HEK293 (cell line): ENCODE measurements around the gene SLC35E1.

ENCODE experiments used
- ZNF530 ChIP-seq: fragments of 450-650 bp; formaldehyde crosslinking; IDR thresholded peaks from 2 replicates; pipeline ENCODE4 v1.5.1; 2016; ENCODE audit warnings: low read depth, missing biosample characterization, missing genetic modification characterization
- ZNF658 ChIP-seq: fragments of 450-650 bp; formaldehyde crosslinking; IDR thresholded peaks from 2 replicates; pipeline ENCODE4; 2016; ENCODE audit warnings: missing biosample characterization, missing genetic modification characterization
- TF ChIP-seq, protein P1 (sequence below): fragments of 450-650 bp; formaldehyde crosslinking; IDR thresholded peaks from 2 replicates; pipeline ENCODE4 v1.5.1; 2016; ENCODE audit warnings: missing biosample characterization, missing genetic modification characterization
- TF ChIP-seq, protein P2 (sequence below): fragments of 450-650 bp; formaldehyde crosslinking; IDR thresholded peaks from 2 replicates; pipeline ENCODE4 v1.5.1; 2016; ENCODE audit warnings: missing biosample characterization, missing genetic modification characterization
- TF ChIP-seq, protein P3 (sequence below): fragments of 450-650 bp; formaldehyde crosslinking; conservative IDR thresholded peaks from 2 replicates; pipeline ENCODE4 v1.5.1; 2016; ENCODE audit warnings: low read depth, missing biosample characterization, missing genetic modification characterization
- TF ChIP-seq, protein P4 (sequence below): sonication (generic); formaldehyde crosslinking; IDR thresholded peaks from 2 replicates; pipeline ENCODE4 v1.8.1; 2022; ENCODE audit warnings: mild to moderate bottlenecking, moderate library complexity, missing genetic modification reagents

DNA sequence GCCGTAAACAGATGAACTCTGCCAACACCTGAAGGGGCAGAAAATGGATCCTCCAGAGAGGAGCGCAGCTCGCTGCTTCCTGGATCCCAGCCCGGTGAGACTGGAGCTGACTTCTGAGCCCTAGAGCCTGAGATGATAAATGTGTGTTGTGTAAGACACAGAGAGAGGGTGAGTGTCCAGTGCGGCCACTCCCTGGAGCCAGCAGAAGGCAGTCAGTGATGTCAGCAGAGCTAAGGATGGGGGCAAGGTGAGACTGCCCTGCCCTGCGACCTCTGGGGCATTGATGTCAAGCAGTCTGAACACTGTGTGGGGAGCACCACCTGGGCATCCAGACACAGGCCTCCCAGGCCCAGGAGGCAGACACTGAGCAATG, 9.7 kb upstream of the SLC35E1 start:
- TF ChIP-seq, protein P1, sequence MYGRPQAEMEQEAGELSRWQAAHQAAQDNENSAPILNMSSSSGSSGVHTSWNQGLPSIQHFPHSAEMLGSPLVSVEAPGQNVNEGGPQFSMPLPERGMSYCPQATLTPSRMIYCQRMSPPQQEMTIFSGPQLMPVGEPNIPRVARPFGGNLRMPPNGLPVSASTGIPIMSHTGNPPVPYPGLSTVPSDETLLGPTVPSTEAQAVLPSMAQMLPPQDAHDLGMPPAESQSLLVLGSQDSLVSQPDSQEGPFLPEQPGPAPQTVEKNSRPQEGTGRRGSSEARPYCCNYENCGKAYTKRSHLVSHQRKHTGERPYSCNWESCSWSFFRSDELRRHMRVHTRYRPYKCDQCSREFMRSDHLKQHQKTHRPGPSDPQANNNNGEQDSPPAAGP (tag by site-specific recombination) = no peak
- TF ChIP-seq, protein P2, sequence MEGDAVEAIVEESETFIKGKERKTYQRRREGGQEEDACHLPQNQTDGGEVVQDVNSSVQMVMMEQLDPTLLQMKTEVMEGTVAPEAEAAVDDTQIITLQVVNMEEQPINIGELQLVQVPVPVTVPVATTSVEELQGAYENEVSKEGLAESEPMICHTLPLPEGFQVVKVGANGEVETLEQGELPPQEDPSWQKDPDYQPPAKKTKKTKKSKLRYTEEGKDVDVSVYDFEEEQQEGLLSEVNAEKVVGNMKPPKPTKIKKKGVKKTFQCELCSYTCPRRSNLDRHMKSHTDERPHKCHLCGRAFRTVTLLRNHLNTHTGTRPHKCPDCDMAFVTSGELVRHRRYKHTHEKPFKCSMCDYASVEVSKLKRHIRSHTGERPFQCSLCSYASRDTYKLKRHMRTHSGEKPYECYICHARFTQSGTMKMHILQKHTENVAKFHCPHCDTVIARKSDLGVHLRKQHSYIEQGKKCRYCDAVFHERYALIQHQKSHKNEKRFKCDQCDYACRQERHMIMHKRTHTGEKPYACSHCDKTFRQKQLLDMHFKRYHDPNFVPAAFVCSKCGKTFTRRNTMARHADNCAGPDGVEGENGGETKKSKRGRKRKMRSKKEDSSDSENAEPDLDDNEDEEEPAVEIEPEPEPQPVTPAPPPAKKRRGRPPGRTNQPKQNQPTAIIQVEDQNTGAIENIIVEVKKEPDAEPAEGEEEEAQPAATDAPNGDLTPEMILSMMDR (tag by site-specific recombination) = no peak
- TF ChIP-seq ZNF658 (tag by site-specific recombination) = no peak
- TF ChIP-seq, protein P3, sequence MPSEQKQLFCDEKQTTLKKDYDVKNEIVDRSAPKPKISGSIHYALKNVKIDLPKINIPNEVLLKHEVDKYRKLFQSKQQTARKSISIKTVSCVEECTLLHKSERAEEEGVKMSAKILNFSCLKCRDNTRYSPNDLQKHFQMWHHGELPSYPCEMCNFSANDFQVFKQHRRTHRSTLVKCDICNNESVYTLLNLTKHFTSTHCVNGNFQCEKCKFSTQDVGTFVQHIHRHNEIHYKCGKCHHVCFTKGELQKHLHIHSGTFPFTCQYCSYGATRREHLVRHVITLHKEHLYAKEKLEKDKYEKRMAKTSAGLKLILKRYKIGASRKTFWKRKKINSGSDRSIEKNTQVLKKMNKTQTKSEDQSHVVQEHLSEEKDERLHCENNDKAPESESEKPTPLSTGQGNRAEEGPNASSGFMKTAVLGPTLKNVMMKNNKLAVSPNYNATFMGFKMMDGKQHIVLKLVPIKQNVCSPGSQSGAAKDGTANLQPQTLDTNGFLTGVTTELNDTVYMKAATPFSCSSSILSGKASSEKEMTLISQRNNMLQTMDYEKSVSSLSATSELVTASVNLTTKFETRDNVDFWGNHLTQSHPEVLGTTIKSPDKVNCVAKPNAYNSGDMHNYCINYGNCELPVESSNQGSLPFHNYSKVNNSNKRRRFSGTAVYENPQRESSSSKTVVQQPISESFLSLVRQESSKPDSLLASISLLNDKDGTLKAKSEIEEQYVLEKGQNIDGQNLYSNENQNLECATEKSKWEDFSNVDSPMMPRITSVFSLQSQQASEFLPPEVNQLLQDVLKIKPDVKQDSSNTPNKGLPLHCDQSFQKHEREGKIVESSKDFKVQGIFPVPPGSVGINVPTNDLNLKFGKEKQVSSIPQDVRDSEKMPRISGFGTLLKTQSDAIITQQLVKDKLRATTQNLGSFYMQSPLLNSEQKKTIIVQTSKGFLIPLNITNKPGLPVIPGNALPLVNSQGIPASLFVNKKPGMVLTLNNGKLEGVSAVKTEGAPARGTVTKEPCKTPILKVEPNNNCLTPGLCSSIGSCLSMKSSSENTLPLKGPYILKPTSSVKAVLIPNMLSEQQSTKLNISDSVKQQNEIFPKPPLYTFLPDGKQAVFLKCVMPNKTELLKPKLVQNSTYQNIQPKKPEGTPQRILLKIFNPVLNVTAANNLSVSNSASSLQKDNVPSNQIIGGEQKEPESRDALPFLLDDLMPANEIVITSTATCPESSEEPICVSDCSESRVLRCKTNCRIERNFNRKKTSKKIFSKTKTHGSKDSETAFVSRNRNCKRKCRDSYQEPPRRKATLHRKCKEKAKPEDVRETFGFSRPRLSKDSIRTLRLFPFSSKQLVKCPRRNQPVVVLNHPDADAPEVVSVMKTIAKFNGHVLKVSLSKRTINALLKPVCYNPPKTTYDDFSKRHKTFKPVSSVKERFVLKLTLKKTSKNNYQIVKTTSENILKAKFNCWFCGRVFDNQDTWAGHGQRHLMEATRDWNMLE (tag by site-specific recombination) = no peak
- TF ChIP-seq, protein P4, sequence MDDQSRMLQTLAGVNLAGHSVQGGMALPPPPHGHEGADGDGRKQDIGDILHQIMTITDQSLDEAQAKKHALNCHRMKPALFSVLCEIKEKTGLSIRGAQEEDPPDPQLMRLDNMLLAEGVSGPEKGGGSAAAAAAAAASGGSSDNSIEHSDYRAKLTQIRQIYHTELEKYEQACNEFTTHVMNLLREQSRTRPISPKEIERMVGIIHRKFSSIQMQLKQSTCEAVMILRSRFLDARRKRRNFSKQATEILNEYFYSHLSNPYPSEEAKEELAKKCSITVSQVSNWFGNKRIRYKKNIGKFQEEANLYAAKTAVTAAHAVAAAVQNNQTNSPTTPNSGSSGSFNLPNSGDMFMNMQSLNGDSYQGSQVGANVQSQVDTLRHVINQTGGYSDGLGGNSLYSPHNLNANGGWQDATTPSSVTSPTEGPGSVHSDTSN (CRISPR knock-in tag) = no peak
- TF ChIP-seq ZNF530 (tag by site-specific recombination) = no peak
